MCF 10A (cell line): Measurements from ENCODE around the gene AARS2. TPM values are rescaled to one million over a fixed set of nuclear protein-coding genes. Genes with fewer than 3 reads are reported as not detected.

Source experiments
- BruUV-seq: library from RNA; stranded (reverse); fragments of 400-500 nt; replicated peaks from 2 replicates; lab custom pipeline; 2021; lab: Mats Ljungman, UMichigan
- CTCF ChIA-PET: fragments of 300-600 bp; sonication (Branson Sonifier 250); formaldehyde crosslinking; extraction: SDS; loops from one replicate; lab custom pipeline; 2021; ENCODE audit warnings: antibody characterized with exemption, inconsistent platforms; lab: Yijun Ruan, JAX
- POLR2A ChIA-PET: fragments of 300-600, 350-650 bp; sonication (Branson Sonifier 250); formaldehyde crosslinking; extraction: SDS; loops from one replicate; lab custom pipeline; 2020; ENCODE audit warnings: antibody characterized with exemption, inconsistent platforms; lab: Yijun Ruan, JAX
- DNase-seq: peaks from one replicate; pipeline ENCODE4 v3.0.0-alpha.2; 2018; ENCODE audit not compliant: unreplicated experiment
- H3K27ac Mint-ChIP-seq: one replicate; pipeline ENCODE4 v1.8.0; 2022; ENCODE audit warnings: mild to moderate bottlenecking, low read depth, mixed read lengths; ENCODE audit not compliant: unreplicated experiment
- H3K27me3 Mint-ChIP-seq: one replicate; pipeline ENCODE4 v1.8.0; 2022; ENCODE audit warnings: mixed read lengths; ENCODE audit not compliant: insufficient read depth, unreplicated experiment
- H3K36me3 Mint-ChIP-seq: one replicate; pipeline ENCODE4 v1.8.0; 2022; ENCODE audit warnings: mild to moderate bottlenecking, moderate library complexity, mixed read lengths; ENCODE audit not compliant: insufficient read depth, unreplicated experiment
- H3K4me1 Mint-ChIP-seq: one replicate; pipeline ENCODE4 v1.8.0; 2022; ENCODE audit warnings: mixed read lengths; ENCODE audit not compliant: insufficient read depth, unreplicated experiment
- H3K4me3 Mint-ChIP-seq: one replicate; pipeline ENCODE4 v1.8.0; 2022; ENCODE audit warnings: mild to moderate bottlenecking, moderate library complexity, mixed read lengths; ENCODE audit not compliant: unreplicated experiment
- H3K9me3 Mint-ChIP-seq: one replicate; pipeline ENCODE4 v1.8.0; 2022; ENCODE audit warnings: mixed read lengths; ENCODE audit not compliant: unreplicated experiment
- intact Hi-C: fragments of 100-400 bp; cut with micrococcal nuclease; formaldehyde crosslinking; loops from 2 replicates; pipeline ENCODE4 v1.14.1; 2022
- total RNA-seq: library from RNA; stranded (reverse); gene quantifications from 2 replicates; pipeline ENCODE4 v1.2.3, GENCODE V29; 2022
- TF ChIP-seq, protein P1 (sequence below): fragments of 200-600 bp; IDR thresholded peaks from one replicate; pipeline ENCODE4 v1.8.0; 2022; ENCODE audit warnings: antibody characterized with exemption, mild to moderate bottlenecking; ENCODE audit not compliant: unreplicated experiment

AARS2 gene
- total RNA-seq, 1 experiment from 2014 or later = 15.5 TPM

DNA sequence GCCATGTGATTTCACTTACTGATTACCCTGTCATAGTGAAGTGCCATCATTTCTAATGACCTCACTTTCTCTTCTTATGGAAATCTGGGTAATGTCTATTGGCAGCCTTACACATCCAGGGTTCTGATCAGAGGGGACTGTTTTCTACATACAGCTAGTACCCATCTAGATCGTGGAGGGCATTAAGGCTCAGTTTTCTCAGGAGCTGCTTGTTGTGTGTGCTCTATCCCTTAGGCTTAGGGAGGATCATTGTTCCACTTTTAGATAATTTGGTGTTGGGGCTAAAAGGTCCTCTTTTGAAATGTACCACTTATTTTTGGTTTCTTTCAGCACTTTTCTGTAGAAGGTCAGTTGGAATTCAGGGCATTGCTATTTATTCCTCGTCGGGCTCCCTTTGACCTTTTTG is 62.4 kb downstream of the AARS2 start:
- intact Hi-C loops = no loop called here
- Mint-ChIP-seq H3K4me3 (peak overlapping the region; percentile 95), H3K9me3 (no peaks in the 10 kb centered on the region), H3K27me3 (no peaks in the 10 kb centered on the region), H3K36me3 (peaks cover 93% of the 10 kb centered on the region), H3K27ac (no peak overlapping the region), H3K4me1 (peaks cover 62% of the 10 kb centered on the region)
- ChIA-PET CTCF (interaction anchor here (0.9 to 3.6 kb wide), 3 partner anchors 8 to 15 kb away, joined by 3 to 21 read pairs (median 3); no protein-coding TSS in a partner anchor), POLR2A (interaction anchor here (1.0 to 1.3 kb wide), 2 partner anchors 13 to 26 kb away, joined by 4 read pairs; no protein-coding TSS in a partner anchor)
- TF ChIP-seq, protein P1, sequence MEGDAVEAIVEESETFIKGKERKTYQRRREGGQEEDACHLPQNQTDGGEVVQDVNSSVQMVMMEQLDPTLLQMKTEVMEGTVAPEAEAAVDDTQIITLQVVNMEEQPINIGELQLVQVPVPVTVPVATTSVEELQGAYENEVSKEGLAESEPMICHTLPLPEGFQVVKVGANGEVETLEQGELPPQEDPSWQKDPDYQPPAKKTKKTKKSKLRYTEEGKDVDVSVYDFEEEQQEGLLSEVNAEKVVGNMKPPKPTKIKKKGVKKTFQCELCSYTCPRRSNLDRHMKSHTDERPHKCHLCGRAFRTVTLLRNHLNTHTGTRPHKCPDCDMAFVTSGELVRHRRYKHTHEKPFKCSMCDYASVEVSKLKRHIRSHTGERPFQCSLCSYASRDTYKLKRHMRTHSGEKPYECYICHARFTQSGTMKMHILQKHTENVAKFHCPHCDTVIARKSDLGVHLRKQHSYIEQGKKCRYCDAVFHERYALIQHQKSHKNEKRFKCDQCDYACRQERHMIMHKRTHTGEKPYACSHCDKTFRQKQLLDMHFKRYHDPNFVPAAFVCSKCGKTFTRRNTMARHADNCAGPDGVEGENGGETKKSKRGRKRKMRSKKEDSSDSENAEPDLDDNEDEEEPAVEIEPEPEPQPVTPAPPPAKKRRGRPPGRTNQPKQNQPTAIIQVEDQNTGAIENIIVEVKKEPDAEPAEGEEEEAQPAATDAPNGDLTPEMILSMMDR = no peak
- DNase-seq = no peak
- BruUV-seq = no TSS peak

DNA sequence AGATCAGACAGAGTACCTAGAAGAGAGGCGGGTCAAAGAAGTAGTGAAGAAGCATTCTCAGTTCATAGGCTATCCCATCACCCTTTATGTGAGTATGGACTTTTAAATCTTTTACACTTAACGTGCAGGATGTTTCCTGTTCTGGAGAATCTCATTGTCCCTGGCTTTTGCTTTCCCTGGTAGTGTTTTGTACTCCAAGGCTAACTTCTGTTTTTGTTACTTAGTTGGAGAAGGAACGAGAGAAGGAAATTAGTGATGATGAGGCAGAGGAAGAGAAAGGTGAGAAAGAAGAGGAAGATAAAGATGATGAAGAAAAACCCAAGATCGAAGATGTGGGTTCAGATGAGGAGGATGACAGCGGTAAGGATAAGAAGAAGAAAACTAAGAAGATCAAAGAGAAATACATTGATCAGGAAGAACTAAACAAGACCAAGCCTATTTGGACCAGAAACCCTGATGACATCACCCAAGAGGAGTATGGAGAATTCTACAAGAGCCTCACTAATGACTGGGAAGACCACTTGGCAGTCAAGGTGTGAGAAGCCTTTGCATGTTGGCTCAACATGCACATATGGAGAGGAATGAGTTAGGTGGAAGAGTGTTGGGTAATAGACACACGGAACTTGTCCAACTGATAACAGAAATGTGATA is 63.0 kb downstream of the AARS2 start:
- Mint-ChIP-seq H3K27me3 (no peaks in the 10 kb centered on the region), H3K27ac (no peak overlapping the region), H3K4me1 (peaks cover 62% of the 10 kb centered on the region), H3K9me3 (no peaks in the 10 kb centered on the region), H3K36me3 (peaks cover 88% of the 10 kb centered on the region), H3K4me3 (peak overlapping the region; percentile 95)
- ChIA-PET CTCF (interaction anchor here (3.6 kb wide), 1 partner anchor 77 kb away, joined by 10 read pairs; no protein-coding TSS in a partner anchor), POLR2A (interaction anchor here (0.9 kb wide), 1 partner anchor 137 kb away, joined by 3 read pairs; the partner anchor contains the start of gene CDC5L)
- intact Hi-C loops = no loop called here
- TF ChIP-seq, protein P1 = no peak
- no peak for DNase-seq
- no TSS peak for BruUV-seq

Other genes with a start within 250 kb of the AARS2 start
- 47.6 and 66.8 TPM in 2 replicates for gene MRPL14, start 185.9 kb downstream of the AARS2 start, total RNA-seq
- 22.3 and 22.6 TPM in 2 replicates for gene TMEM63B, start 185.8 kb downstream of the AARS2 start, total RNA-seq
- gene CAPN11, start 154.5 kb downstream of the AARS2 start, total RNA-seq = not detected in 2 replicates
- not detected in 2 replicates for gene MYMX, start 96.4 kb downstream of the AARS2 start, total RNA-seq
- 6.8 and 7.0 TPM in 2 replicates for gene SLC29A1, start 89.8 kb downstream of the AARS2 start, total RNA-seq
- 546 and 577 TPM in 2 replicates for gene HSP90AB1, start 66.2 kb downstream of the AARS2 start, total RNA-seq
- 27.1 and 31.3 TPM in 2 replicates for gene SLC35B2, start 55.8 kb downstream of the AARS2 start, total RNA-seq
- gene NFKBIE, start 47.8 kb downstream of the AARS2 start, total RNA-seq = 6.0 and 8.8 TPM in 2 replicates
- gene TMEM151B, start 42.9 kb downstream of the AARS2 start, total RNA-seq = not detected in 2 replicates
- not detected in 2 replicates for gene SPATS1, start 29.3 kb upstream of the AARS2 start, total RNA-seq
- gene CDC5L, start 74.4 kb upstream of the AARS2 start, total RNA-seq = 23.1 and 26.4 TPM in 2 replicates